OCI-LY1 (cell line): ENCODE results near the gene SIGLEC6.

ENCODE experiments used
- H2AFZ ChIP-seq: fragments of 200-600 bp; sonication (generic), shearing (Covaris generic); 2 replicates; pipeline ENCODE4 v1.6.0; 2014; ENCODE audit warnings: antibody characterized with exemption, mild to moderate bottlenecking, low read length
- H3F3A ChIP-seq: fragments of 200-600 bp; sonication (generic), shearing (Covaris generic); 2 replicates; pipeline ENCODE4 v1.6.0; 2014; ENCODE audit warnings: mild to moderate bottlenecking, antibody characterized with exemption, low read length, moderate library complexity; ENCODE audit not compliant: insufficient read depth
- H3K27ac ChIP-seq: fragments of 200-600 bp; sonication (generic); 2 replicates; pipeline ENCODE4 v1.5.1; 2014; ENCODE audit warnings: low read length, mixed run types, mild to moderate bottlenecking, low read depth; ENCODE audit not compliant: poor library complexity, severe bottlenecking
- H3K27me3 ChIP-seq: fragments of 200-600 bp; sonication (generic); 2 replicates; pipeline ENCODE4 v1.6.0; 2014; ENCODE audit warnings: antibody characterized with exemption, mild to moderate bottlenecking, low read length, moderate library complexity; ENCODE audit not compliant: insufficient read depth
- H3K36me3 ChIP-seq: fragments of 200-600 bp; sonication (generic); 2 replicates; pipeline ENCODE4 v1.6.1; 2014; ENCODE audit warnings: mild to moderate bottlenecking, antibody characterized with exemption, low read length, moderate library complexity, mixed read lengths; ENCODE audit not compliant: insufficient read depth
- H3K4me1 ChIP-seq: fragments of 200-600 bp; sonication (generic); 2 replicates; pipeline ENCODE4 v1.5.1; 2014; ENCODE audit warnings: mild to moderate bottlenecking, low read length, moderate library complexity; ENCODE audit not compliant: insufficient read depth, severe bottlenecking
- H3K4me2 ChIP-seq: fragments of 200-600 bp; sonication (generic), shearing (Covaris generic); 2 replicates; pipeline ENCODE4 v1.6.1; 2014; ENCODE audit warnings: low read length
- H3K4me3 ChIP-seq: fragments of 200-600 bp; sonication (generic); 2 replicates; pipeline ENCODE4 v1.5.1; 2014; ENCODE audit warnings: low read length, low read depth, mild to moderate bottlenecking, mixed read lengths; ENCODE audit not compliant: poor library complexity, severe bottlenecking
- H3K79me2 ChIP-seq: fragments of 200-600 bp; shearing (Covaris generic); 2 replicates; pipeline ENCODE4 v1.6.1; 2016; ENCODE audit warnings: mixed run types, low read length, mixed read lengths; ENCODE audit not compliant: insufficient read depth
- H3K9ac ChIP-seq: fragments of 200-600 bp; sonication (generic), shearing (Covaris generic); 2 replicates; pipeline ENCODE4 v1.6.1; 2014; ENCODE audit warnings: mild to moderate bottlenecking, low read length, mixed read lengths
- H3K9me2 ChIP-seq: fragments of 200-600 bp; sonication (generic), shearing (Covaris generic); 2 replicates; pipeline ENCODE4 v1.6.1; 2014; ENCODE audit warnings: low read depth, mild to moderate bottlenecking, low read length, mixed read lengths
- H3K9me3 ChIP-seq: fragments of 200-600 bp; shearing (Covaris generic); 2 replicates; pipeline ENCODE4 v1.6.1; 2014; ENCODE audit warnings: low read length, mixed read lengths
- H4K20me1 ChIP-seq: fragments of 200-600 bp; sonication (generic), shearing (Covaris generic); 2 replicates; pipeline ENCODE4 v1.6.0; 2016; ENCODE audit warnings: mild to moderate bottlenecking, low read length; ENCODE audit not compliant: insufficient read depth
- CTCF ChIP-seq: fragments of 200-600 bp; sonication (generic), shearing (Covaris generic); IDR thresholded peaks from 2 replicates; pipeline ENCODE4 v1.5.1; 2017; ENCODE audit warnings: mild to moderate bottlenecking, antibody characterized with exemption, low read length, moderate library complexity, mixed read lengths
- EZH2 ChIP-seq: fragments of 200-600 bp; sonication (generic), shearing (Covaris generic); IDR thresholded peaks from 2 replicates; pipeline ENCODE4 v1.8.0; 2017; ENCODE audit warnings: borderline replicate concordance, mixed run types, mild to moderate bottlenecking, antibody characterized with exemption, low read length, moderate library complexity, mixed read lengths

Gene SIGLEC6

GRCh38 chr19:51471527-51471926 is 59.9 kb downstream of the SIGLEC6 start:
- Histone ChIP-seq H3K27me3 (peaks cover 4% of the 10 kb centered on the region; the same call in 1 of the 2 replicates), H3K27ac (no peak overlapping the region), H3K9ac (no peak overlapping the region), H3K4me2 (no peak overlapping the region), H3K9me3 (no peaks in the 10 kb centered on the region), H3K4me1 (no peaks in the 10 kb centered on the region), H4K20me1 (no peaks in the 10 kb centered on the region), H3K9me2 (no peaks in the 10 kb centered on the region), H3K4me3 (no peak overlapping the region), H2AFZ (no peak overlapping the region), H3K79me2 (no peaks in the 10 kb centered on the region), H3F3A (no peaks in the 10 kb centered on the region), H3K36me3 (no peaks in the 10 kb centered on the region)
- TF ChIP-seq CTCF (no peak), EZH2 (no peak)

- Histone ChIP-seq H3K9me3 (no peaks in the 10 kb centered on the region), H2AFZ (no peak overlapping the region), H3K4me3 (no peak overlapping the region), H3K27ac (no peak overlapping the region), H3F3A (no peaks in the 10 kb centered on the region), H3K27me3 (0 out of 2 replicates have a peak, but pooled peaks cover 4% of the 10 kb centered on the region), H3K79me2 (no peaks in the 10 kb centered on the region), H3K4me2 (no peak overlapping the region), H3K36me3 (no peaks in the 10 kb centered on the region), H3K4me1 (no peaks in the 10 kb centered on the region), H3K9ac (no peak overlapping the region), H4K20me1 (no peaks in the 10 kb centered on the region), H3K9me2 (no peaks in the 10 kb centered on the region)
- TF ChIP-seq CTCF, result no peak
- no peak for TF ChIP-seq EZH2
These were observed 60.5 kb downstream of the SIGLEC6 start for GRCh38 chr19:51470966-51471365.

GRCh38 chr19:51469629-51470028 is 61.8 kb downstream of the SIGLEC6 start:
- Histone ChIP-seq H3K27me3 (0 out of 2 replicates have a peak, but pooled peaks cover under 1% of the 10 kb centered on the region), H3K79me2 (no peaks in the 10 kb centered on the region), H4K20me1 (no peaks in the 10 kb centered on the region), H3K27ac (no peak overlapping the region), H3K9me2 (no peaks in the 10 kb centered on the region), H3K36me3 (no peaks in the 10 kb centered on the region), H3K9me3 (no peaks in the 10 kb centered on the region), H3K4me1 (no peaks in the 10 kb centered on the region), H2AFZ (no peak overlapping the region), H3F3A (no peaks in the 10 kb centered on the region), H3K4me2 (no peak overlapping the region), H3K9ac (no peak overlapping the region), H3K4me3 (no peak overlapping the region)
- no peak for TF ChIP-seq EZH2
- TF ChIP-seq CTCF, result no peak
